Thoracic aorta (tissue), 2 donors: Measurements from ENCODE around the gene SFT2D1. TPM values are rescaled to one million over a fixed set of nuclear protein-coding genes. Genes with fewer than 3 reads are reported as not detected.
"Not testable (repeated sequence)": the region's sequence is repeated elsewhere in the genome, so short reads cannot be mapped to it uniquely, and the experiment has no call there.

Source experiments
- ATAC-seq: fragments of 150-250 bp; one replicate; pipeline ENCODE4 v1.8.0; 2017; ENCODE audit warnings: low read depth; ENCODE audit not compliant: insufficient number of reproducible peaks, low FRiP score
- DNase-seq: peaks from one replicate; pipeline ENCODE4 v3.0.0-alpha.2; 2020; ENCODE audit warnings: low spot score
- H3K27ac ChIP-seq, 2 donors: fragments of 200-600 bp; sonication (generic); 1 replicate in 1 of 2; 2 replicates in 1 of 2; pipeline ENCODE4 v1.5.1; 2016; ENCODE audit warnings: mild to moderate bottlenecking in 2 of 2, moderate library complexity in 2 of 2
- H3K27me3 ChIP-seq: fragments of 200-600 bp; sonication (generic); replicated peaks from 2 replicates; pipeline ENCODE4 v1.6.0; 2016; ENCODE audit warnings: mild to moderate bottlenecking; ENCODE audit not compliant: insufficient read depth
- H3K36me3 ChIP-seq: fragments of 200-600 bp; sonication (generic); one replicate; pipeline ENCODE4 v1.5.1; 2016
- H3K4me1 ChIP-seq, 2 donors: fragments of 200-600 bp; sonication (generic); 1 replicate in 1 of 2; 2 replicates in 1 of 2; pipeline versions ENCODE4 v1.5.1 to v1.6.0; 2016; ENCODE audit warnings: low read depth in 2 of 2, mild to moderate bottlenecking in 1 of 2; ENCODE audit not compliant: control insufficient read depth in 1 of 2
- H3K4me3 ChIP-seq: fragments of 200-600 bp; sonication (generic); 2 replicates; pipeline ENCODE4 v1.5.1; 2016; ENCODE audit warnings: mild to moderate bottlenecking
- H3K9me3 ChIP-seq: fragments of 200-600 bp; sonication (generic); 2 replicates; pipeline ENCODE4 v1.5.1; 2016
- total RNA-seq, 2 donors: library from RNA; depleted of rRNA; stranded (reverse); fragments of >200 nt; gene quantifications; one replicate each; pipeline versions ENCODE4 v1.1.0 to v1.2.3, GENCODE V29; 2016
- TF ChIP-seq, protein P1 (sequence below): fragments of 200-600 bp; sonication (generic); IDR thresholded peaks from one replicate; pipeline ENCODE4 v1.5.1; 2019; ENCODE audit warnings: antibody characterized with exemption

SFT2D1 gene
- total RNA-seq, 2 donors from 2014 or later, result 23.3 to 27.9 TPM

- TF ChIP-seq, protein P1, sequence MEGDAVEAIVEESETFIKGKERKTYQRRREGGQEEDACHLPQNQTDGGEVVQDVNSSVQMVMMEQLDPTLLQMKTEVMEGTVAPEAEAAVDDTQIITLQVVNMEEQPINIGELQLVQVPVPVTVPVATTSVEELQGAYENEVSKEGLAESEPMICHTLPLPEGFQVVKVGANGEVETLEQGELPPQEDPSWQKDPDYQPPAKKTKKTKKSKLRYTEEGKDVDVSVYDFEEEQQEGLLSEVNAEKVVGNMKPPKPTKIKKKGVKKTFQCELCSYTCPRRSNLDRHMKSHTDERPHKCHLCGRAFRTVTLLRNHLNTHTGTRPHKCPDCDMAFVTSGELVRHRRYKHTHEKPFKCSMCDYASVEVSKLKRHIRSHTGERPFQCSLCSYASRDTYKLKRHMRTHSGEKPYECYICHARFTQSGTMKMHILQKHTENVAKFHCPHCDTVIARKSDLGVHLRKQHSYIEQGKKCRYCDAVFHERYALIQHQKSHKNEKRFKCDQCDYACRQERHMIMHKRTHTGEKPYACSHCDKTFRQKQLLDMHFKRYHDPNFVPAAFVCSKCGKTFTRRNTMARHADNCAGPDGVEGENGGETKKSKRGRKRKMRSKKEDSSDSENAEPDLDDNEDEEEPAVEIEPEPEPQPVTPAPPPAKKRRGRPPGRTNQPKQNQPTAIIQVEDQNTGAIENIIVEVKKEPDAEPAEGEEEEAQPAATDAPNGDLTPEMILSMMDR, result no peak
- H3K4me1 ChIP-seq, result peaks cover 4 to 8% of the 10 kb centered on the region in 2 donors
- DNase-seq (no peak), ATAC-seq (no peak)
- H3K27me3 ChIP-seq, result no peaks in the 10 kb centered on the region
- no peaks in the 10 kb centered on the region for H3K9me3 ChIP-seq
- no peak overlapping the region for H3K27ac ChIP-seq
- H3K4me3 ChIP-seq, result no peak overlapping the region
- no peaks in the 10 kb centered on the region for H3K36me3 ChIP-seq
Measured at GRCh38 chr6:166386111-166386510, 43.8 kb upstream of the SFT2D1 start.

GRCh38 chr6:166383802-166384363 is 41.5 kb upstream of the SFT2D1 start:
- not testable (repeated sequence) for H3K36me3 ChIP-seq, ATAC-seq, H3K27me3 ChIP-seq, H3K9me3 ChIP-seq, DNase-seq
- H3K4me3 ChIP-seq, result peak overlapping the region; percentile 77
- peaks cover 16 to 29% of the 10 kb centered on the region in 2 donors for H3K4me1 ChIP-seq
- TF ChIP-seq, protein P1, result peak; percentile 36
- H3K27ac ChIP-seq, result peak overlapping the region; percentile 91 to 97

DNA sequence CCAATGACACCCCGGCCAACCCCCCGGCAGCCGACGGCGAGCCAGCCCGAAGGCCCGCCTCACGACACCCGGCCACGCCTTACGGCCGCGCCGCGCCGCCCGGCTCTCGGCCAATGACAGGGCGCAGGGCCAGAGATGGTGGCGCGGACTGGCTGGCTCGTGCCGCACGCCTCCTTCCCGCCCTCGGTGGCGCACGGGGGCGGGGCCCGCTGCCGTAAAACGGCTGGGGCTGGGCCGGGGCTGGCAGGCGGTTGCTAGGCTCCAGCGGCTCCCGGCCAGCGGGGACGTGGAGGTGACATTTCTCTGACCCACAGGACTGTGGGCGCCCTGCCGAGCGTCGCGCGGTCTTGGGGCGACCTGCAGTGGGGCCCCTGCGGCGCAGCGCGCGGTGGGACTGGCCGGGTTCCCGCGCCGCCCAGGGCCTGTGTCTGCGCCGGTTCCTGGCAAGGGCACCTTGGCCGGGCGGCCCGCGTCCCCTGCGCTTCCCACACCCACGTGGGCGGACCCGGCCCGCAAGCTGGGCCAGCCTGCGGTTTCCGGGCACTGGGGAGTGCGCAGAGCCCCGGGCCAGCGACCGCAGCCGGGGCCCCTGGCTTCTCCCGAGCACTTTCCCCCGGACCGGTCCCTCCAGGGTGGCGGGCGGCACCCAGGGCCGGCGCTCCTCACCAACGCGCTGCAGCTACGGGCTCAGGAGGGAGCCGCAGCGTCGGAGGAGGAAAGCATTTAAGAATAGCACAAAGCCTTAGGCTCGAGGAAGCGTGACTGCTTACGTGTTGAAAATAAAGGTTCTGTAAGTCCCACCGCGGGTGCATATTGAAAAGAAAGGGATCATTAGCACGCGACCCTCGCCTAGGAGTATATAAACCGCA is 40.8 kb upstream of the SFT2D1 start, which contains the start of gene MPC1:
TSS of gene MPC1 (minus strand) at position 8 of the 869 bp plus-strand sequence. CDS start 64 bp downstream, outside the sequence.
- no peaks in the 10 kb centered on the region for H3K9me3 ChIP-seq

GRCh38 chr6:166382500-166382932 is 40.2 kb upstream of the SFT2D1 start:
- Histone ChIP-seq H3K4me3 (peak overlapping the region; percentile 77), H3K27ac (peak overlapping the region; percentile 91 to 97), H3K4me1 (peaks cover 16 to 29% of the 10 kb centered on the region in 2 donors), H3K9me3 (no peaks in the 10 kb centered on the region), H3K27me3 (no peaks in the 10 kb centered on the region), H3K36me3 (no peaks in the 10 kb centered on the region)
- TF ChIP-seq, protein P1, result no peak
- DNase-seq (no peak), ATAC-seq (peak; percentile 10)

More for the DNA sequence above, 40.8 kb upstream of the SFT2D1 start, which contains the start of gene MPC1:
- ATAC-seq (peak; percentile 95), DNase-seq (peak; percentile 75)
- Histone ChIP-seq H3K4me3 (peak within 1 kb of the TSS; percentile 77), H3K27me3 (no peaks in the 10 kb centered on the region), H3K4me1 (peaks cover 16 to 29% of the 10 kb centered on the region in 2 donors), H3K27ac (peak within 1 kb of the TSS; percentile 91 to 97), H3K36me3 (no peaks in the 10 kb centered on the region)
- TF ChIP-seq, protein P1, result no peak
